ENCODE results near the gene POR. TPM values are rescaled to one million over a fixed set of nuclear protein-coding genes. Genes with fewer than 3 reads are reported as not detected.
A peak's percentile ranks its signal among the peaks of the same experiment; 100 is the strongest.
"Not testable (repeated sequence)": the region's sequence is repeated elsewhere in the genome, so short reads cannot be mapped to it uniquely, and the experiment has no call there.

Gene POR
- total RNA-seq, 1 donor from 2014 or later: 232 TPM

- H3K4me1 ChIP-seq: peaks cover 21% of the 10 kb centered on the region
- H3K27ac ChIP-seq: no peak overlapping the region
- DNase-seq (no peak), ATAC-seq (no peak)
- H3K36me3 ChIP-seq: peaks cover 60% of the 10 kb centered on the region
- TF ChIP-seq, protein P1, sequence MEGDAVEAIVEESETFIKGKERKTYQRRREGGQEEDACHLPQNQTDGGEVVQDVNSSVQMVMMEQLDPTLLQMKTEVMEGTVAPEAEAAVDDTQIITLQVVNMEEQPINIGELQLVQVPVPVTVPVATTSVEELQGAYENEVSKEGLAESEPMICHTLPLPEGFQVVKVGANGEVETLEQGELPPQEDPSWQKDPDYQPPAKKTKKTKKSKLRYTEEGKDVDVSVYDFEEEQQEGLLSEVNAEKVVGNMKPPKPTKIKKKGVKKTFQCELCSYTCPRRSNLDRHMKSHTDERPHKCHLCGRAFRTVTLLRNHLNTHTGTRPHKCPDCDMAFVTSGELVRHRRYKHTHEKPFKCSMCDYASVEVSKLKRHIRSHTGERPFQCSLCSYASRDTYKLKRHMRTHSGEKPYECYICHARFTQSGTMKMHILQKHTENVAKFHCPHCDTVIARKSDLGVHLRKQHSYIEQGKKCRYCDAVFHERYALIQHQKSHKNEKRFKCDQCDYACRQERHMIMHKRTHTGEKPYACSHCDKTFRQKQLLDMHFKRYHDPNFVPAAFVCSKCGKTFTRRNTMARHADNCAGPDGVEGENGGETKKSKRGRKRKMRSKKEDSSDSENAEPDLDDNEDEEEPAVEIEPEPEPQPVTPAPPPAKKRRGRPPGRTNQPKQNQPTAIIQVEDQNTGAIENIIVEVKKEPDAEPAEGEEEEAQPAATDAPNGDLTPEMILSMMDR (IDR thresholded peaks at IDR 0.05): no peak
- intact Hi-C loops (cut with DNase I): no loop called here
- no peaks in the 10 kb centered on the region for H3K27me3 ChIP-seq
- H3K4me3 ChIP-seq: no peak overlapping the region
- no peaks in the 10 kb centered on the region for H3K9me3 ChIP-seq
These were observed 33.4 kb upstream of the POR start for GRCh38 chr7:75881436-75882095.

- Histone ChIP-seq H3K36me3 (peaks cover 73% of the 10 kb centered on the region), H3K4me1 (peaks cover 15% of the 10 kb centered on the region)
- H3K4me3 ChIP-seq; H3K27me3 ChIP-seq; intact Hi-C loops (cut with DNase I); DNase-seq; H3K9me3 ChIP-seq; ATAC-seq; H3K27ac ChIP-seq: not testable (repeated sequence)
These were observed 31.6 kb upstream of the POR start for GRCh38 chr7:75883265-75883824.

DNA sequence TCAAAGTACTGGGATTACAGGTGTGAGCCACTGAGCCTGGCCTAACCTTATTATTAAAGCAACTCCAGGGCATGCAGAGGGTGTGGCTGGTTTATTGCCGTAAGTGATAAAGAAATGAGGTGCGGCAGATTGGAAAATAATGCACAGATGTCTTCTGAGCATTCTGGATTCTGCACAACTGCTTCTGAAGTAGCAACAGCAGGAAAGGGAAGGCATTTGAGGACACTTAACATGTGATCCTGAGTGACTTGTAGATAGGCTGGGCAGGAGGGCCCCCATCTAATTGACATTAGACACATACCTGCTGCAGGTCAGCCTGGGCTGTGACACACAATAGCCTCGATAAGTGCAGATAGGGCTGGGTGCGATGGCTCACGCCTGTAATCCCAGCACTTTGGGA, 30.5 kb upstream of the POR start:
- no peak overlapping the region for H3K27ac ChIP-seq
- H3K9me3 ChIP-seq: no peaks in the 10 kb centered on the region
- no peak for DNase-seq
- intact Hi-C loops (cut with DNase I): no loop called here
- H3K4me3 ChIP-seq: no peak overlapping the region
- peaks cover 76% of the 10 kb centered on the region for H3K36me3 ChIP-seq
- peaks cover 13% of the 10 kb centered on the region for H3K4me1 ChIP-seq
- TF ChIP-seq, protein P1 (IDR thresholded peaks at IDR 0.05): no peak
- no peak for ATAC-seq
- no peaks in the 10 kb centered on the region for H3K27me3 ChIP-seq

GRCh38 chr7:75885036-75885435, 29.9 kb upstream of the POR start:
- TF ChIP-seq, protein P1 (IDR thresholded peaks at IDR 0.05): no peak
- H3K4me3 ChIP-seq: no peak overlapping the region
- H3K9me3 ChIP-seq: no peaks in the 10 kb centered on the region
- H3K27ac ChIP-seq: no peak overlapping the region
- ATAC-seq (no peak), DNase-seq (no peak)
- no peaks in the 10 kb centered on the region for H3K27me3 ChIP-seq
- intact Hi-C loops (cut with DNase I): no loop called here
- H3K4me1 ChIP-seq: peaks cover 14% of the 10 kb centered on the region
- H3K36me3 ChIP-seq: peaks cover 76% of the 10 kb centered on the region

DNA sequence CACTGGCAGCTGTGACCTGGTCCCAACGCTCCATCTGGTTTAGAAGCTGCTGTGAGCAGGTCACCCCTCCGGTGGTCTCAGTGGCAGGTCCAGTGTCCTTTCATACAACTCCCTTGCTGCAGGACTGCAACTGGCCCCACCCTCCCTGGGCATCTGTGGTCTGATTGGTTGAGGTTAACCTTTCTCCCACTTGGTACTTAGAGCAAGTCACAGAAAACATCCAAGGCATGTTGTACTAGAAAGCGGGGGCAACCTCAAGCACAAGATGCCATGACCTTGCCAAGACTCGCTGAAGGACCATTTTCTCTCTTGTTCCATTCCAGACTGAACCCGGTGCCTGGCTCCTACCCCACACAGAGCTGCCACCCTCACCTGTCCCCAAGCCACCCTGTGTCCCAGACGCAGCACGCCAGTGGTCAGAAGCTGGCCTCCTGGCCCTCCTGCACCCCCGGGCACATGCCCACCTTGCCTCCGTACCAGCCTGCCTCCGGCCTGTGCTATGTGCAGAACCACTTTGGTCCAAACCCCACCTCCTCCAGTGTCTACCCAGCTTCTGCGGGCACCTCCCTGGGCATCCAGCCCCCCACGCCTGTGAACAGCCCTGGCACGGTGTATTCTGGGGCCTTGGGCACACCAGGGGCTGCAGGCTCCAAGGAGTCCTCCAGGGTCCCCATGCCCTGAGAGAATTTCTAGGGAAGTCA, 27.1 kb upstream of the POR start:
- no peak overlapping the region for H3K27ac ChIP-seq
- peaks cover 19% of the 10 kb centered on the region for H3K4me1 ChIP-seq
- no peak for DNase-seq
- intact Hi-C loops (cut with DNase I): no loop called here
- H3K4me3 ChIP-seq: no peak overlapping the region
- H3K36me3 ChIP-seq: peaks cover 53% of the 10 kb centered on the region
- H3K9me3 ChIP-seq: no peaks in the 10 kb centered on the region
- peak; percentile 67 for ATAC-seq
- H3K27me3 ChIP-seq: no peaks in the 10 kb centered on the region
- TF ChIP-seq, protein P1 (IDR thresholded peaks at IDR 0.05): no peak
